Astrocyte (in vitro differentiated cells and primary cell): ENCODE measurements around the gene BBS9.

ENCODE experiments used
- CTCF ChIP-seq: IDR thresholded peaks from 2 replicates; pipeline ENCODE4 v1.5.1; 2011; ENCODE audit warnings: low read depth, mild to moderate bottlenecking, inconsistent platforms, low read length, moderate library complexity; ENCODE audit not compliant: insufficient read depth
- EZH2 ChIP-seq: IDR thresholded peaks from 2 replicates; pipeline ENCODE4 v1.6.1; 2012; ENCODE audit warnings: mild to moderate bottlenecking, low read length, inconsistent platforms; ENCODE audit not compliant: insufficient read depth

GRCh38 chr7:33534833-33535232, 405.5 kb downstream of the BBS9 start:
- TF ChIP-seq EZH2 (no peak), CTCF (no peak)
